Middle frontal gyrus (tissue), 1 donor: Measurements from ENCODE around the gene ORM1.
"Not testable (repeated sequence)": the region's sequence is repeated elsewhere in the genome, so short reads cannot be mapped to it uniquely, and the experiment has no call there.

Source experiments
- DNase-seq: peaks from one replicate; pipeline ENCODE4 v3.0.0-alpha.2; 2015; ENCODE audit warnings: low spot score; ENCODE audit errors: extremely low spot score

ORM1 gene

GRCh38 chr9:114304416-114305188 is 18.3 kb upstream of the ORM1 start:
- no peak for DNase-seq

- DNase-seq: no peak
Observed at GRCh38 chr9:114307899-114308267, 15.0 kb upstream of the ORM1 start.

GRCh38 chr9:114308361-114308950 is 14.4 kb upstream of the ORM1 start:
- no peak for DNase-seq

GRCh38 chr9:114309096-114309495 is 13.8 kb upstream of the ORM1 start:
- no peak for DNase-seq

GRCh38 chr9:114310471-114311450 is 12.1 kb upstream of the ORM1 start:
- no peak for DNase-seq

- no peak for DNase-seq
Observed at GRCh38 chr9:114311571-114312512, 11.1 kb upstream of the ORM1 start.

- DNase-seq: no peak
Observed at GRCh38 chr9:114312513-114312875, 10.4 kb upstream of the ORM1 start.

GRCh38 chr9:114313186-114313585 is 9.7 kb upstream of the ORM1 start:
- no peak for DNase-seq

- DNase-seq: no peak
Observed at GRCh38 chr9:114314256-114314867, 8.5 kb upstream of the ORM1 start.

GRCh38 chr9:114314881-114315722 is 7.8 kb upstream of the ORM1 start:
- DNase-seq: no peak

GRCh38 chr9:114315723-114316363 is 7.1 kb upstream of the ORM1 start:
- DNase-seq: no peak

GRCh38 chr9:114316605-114317230 is 6.2 kb upstream of the ORM1 start:
- no peak for DNase-seq

GRCh38 chr9:114317665-114318357 is 5.1 kb upstream of the ORM1 start:
- DNase-seq: no peak

- DNase-seq: no peak
Observed at GRCh38 chr9:114318416-114318815, 4.5 kb upstream of the ORM1 start.

- no peak for DNase-seq
Observed at GRCh38 chr9:114319147-114319546, 3.8 kb upstream of the ORM1 start.

GRCh38 chr9:114320710-114321109 is 2.2 kb upstream of the ORM1 start:
- DNase-seq: not testable (repeated sequence)

GRCh38 chr9:114321759-114322158 is 1.1 kb upstream of the ORM1 start:
- no peak for DNase-seq
